ENCODE data around the gene PKD2.
"Not testable (repeated sequence)": the region's sequence is repeated elsewhere in the genome, so short reads cannot be mapped to it uniquely, and the experiment has no call there.

Gene PKD2

DNA sequence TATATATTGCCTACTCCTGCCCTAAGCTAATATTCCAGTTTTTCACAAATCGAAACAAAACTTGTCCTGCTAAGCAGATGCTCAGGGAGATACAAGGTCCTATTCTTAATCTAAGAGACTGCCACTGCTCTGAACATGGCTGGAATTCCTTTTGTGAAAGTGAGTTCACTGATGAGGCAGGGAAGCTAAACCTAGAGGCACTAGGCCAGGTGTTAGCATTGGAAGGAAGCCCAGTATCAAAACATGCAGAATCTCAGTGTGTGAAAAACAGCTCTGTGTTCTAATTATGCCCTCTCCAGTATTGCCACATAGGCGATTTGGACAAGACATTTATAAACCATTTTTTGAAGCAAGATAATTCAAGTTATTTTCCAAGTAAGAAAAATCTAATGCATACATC lies 103.4 kb downstream of the PKD2 start:
- H3K4me3 ChIP-seq (ENCODE audit: low read depth, low read length): no peak overlapping the region
- TF ChIP-seq CTCF (IDR thresholded peaks at IDR 0.05; ENCODE audit: low read depth, low read length): no peak

- H3K4me3 ChIP-seq (ENCODE audit: low read depth, low read length): no peak overlapping the region
- no peak for TF ChIP-seq CTCF (IDR thresholded peaks at IDR 0.05; ENCODE audit: low read depth, low read length)
Measured at GRCh38 chr4:88112856-88113255, 105.4 kb downstream of the PKD2 start.

DNA sequence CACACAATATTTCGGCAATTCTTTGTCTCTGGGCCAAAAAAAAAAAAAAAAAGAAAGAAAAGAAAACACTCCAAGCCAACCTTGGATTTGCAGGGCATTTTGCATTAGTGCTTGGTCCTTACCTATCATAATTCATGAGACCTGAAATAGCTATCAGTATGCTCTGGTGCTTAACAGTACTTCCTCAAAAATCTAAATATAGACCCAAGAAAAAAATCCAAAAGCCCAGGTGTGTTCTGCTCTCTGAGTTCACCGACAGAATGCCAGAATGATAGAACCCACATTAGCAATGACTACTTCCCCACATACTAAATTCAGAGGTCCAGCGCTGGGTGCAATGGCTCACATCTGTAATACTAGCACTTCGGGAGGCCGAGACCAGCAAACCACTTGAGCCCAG lies 108.2 kb downstream of the PKD2 start:
- no peak for TF ChIP-seq CTCF (IDR thresholded peaks at IDR 0.05; ENCODE audit: low read depth, low read length)
- no peak overlapping the region for H3K4me3 ChIP-seq (ENCODE audit: low read depth, low read length)

- H3K4me3 ChIP-seq (ENCODE audit: low read depth, low read length): no peak overlapping the region
- no peak for TF ChIP-seq CTCF (IDR thresholded peaks at IDR 0.05; ENCODE audit: low read depth, low read length)
Measured at GRCh38 chr4:88119943-88120342, 112.5 kb downstream of the PKD2 start.

GRCh38 chr4:88122260-88122659 lies 114.8 kb downstream of the PKD2 start:
- not testable (repeated sequence) for H3K4me3 ChIP-seq (ENCODE audit: low read depth, low read length)
